ENCODE data around the gene TUBB4A. TPM values are rescaled to one million over a fixed set of nuclear protein-coding genes. Genes with fewer than 3 reads are reported as not detected.

Gene TUBB4A
- total and polyA plus RNA-seq, 9 donors: 0.88 to 47.1 (median 3.2) TPM; not detected in 2

DNA sequence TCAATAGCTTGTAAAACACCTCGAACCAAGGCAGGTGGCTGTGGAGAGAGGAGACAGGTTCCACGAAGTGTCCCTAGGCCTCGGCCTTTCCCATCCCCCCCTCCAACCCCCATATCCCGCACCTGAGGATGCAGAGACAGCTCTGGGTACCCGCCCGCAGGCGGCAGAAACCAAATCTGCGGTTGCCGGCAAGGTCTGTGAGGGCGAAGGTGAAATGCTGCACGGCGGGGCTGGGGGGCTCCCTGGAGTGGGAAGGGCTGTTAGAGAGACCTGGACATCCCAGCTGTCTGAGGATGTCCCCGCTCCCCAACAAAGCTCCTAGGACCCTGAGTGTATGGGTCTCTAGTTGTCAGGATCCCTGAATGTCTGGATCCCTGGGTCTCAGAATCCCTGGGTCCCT is 23.3 kb downstream of the TUBB4A start:
- intact Hi-C loops (cut with DNase I): no loop called here
- TF ChIP-seq EP300 (IDR thresholded peaks at IDR 0.05): no peak
- TF ChIP-seq, protein P1, sequence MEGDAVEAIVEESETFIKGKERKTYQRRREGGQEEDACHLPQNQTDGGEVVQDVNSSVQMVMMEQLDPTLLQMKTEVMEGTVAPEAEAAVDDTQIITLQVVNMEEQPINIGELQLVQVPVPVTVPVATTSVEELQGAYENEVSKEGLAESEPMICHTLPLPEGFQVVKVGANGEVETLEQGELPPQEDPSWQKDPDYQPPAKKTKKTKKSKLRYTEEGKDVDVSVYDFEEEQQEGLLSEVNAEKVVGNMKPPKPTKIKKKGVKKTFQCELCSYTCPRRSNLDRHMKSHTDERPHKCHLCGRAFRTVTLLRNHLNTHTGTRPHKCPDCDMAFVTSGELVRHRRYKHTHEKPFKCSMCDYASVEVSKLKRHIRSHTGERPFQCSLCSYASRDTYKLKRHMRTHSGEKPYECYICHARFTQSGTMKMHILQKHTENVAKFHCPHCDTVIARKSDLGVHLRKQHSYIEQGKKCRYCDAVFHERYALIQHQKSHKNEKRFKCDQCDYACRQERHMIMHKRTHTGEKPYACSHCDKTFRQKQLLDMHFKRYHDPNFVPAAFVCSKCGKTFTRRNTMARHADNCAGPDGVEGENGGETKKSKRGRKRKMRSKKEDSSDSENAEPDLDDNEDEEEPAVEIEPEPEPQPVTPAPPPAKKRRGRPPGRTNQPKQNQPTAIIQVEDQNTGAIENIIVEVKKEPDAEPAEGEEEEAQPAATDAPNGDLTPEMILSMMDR (IDR thresholded peaks at IDR 0.05): no peak
- H3K36me3 ChIP-seq: no peaks in the 10 kb centered on the region
- WGBS, 3 donors: 75 to 92% (median 83%) methylated on average over 13 of the region's 13 CpGs
- peaks cover 5% of the 10 kb centered on the region for H3K4me1 ChIP-seq (ENCODE audit: insufficient read depth)
- no peaks in the 10 kb centered on the region for H3K27me3 ChIP-seq
- no peak for DNase-seq
- H3K4me3 ChIP-seq: no peak overlapping the region
- no peaks in the 10 kb centered on the region for H3K9me3 ChIP-seq
- H3K27ac ChIP-seq: no peak overlapping the region

DNA sequence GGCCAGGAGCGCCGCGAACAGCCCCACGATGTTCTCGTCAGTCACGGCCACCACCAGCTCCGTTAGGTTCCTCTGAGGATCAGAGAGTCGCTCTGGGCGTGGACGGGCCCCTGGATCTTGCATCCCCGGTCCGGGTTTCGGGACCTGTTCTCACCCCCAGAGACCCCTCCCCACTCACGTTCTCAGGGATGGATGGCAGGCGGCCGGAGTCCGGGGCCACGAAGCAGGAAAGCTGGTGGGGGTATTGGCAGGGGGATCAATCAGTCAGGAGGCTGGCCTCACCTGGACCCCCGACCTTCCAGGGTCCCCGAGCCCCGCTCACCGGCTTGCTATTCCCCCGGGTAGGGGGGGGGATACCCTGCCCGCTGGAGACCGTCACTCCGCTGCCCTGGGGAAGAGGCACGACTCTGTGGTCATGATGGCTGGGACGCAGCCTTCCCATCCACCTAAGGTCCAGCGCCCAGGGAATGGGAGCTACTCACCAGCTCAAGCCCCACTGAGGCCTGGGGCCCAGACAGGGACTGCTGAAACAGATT is 25.1 kb downstream of the TUBB4A start:
- TF ChIP-seq EP300 (IDR thresholded peaks at IDR 0.05): no peak
- TF ChIP-seq, protein P1 (IDR thresholded peaks at IDR 0.05): no peak
- TF ChIP-seq POLR2A (IDR thresholded peaks at IDR 0.05): no peak
- H3K36me3 ChIP-seq: no peaks in the 10 kb centered on the region
- no peak overlapping the region for H3K4me3 ChIP-seq
- H3K9me3 ChIP-seq: no peaks in the 10 kb centered on the region
- no peak for DNase-seq
- no peak overlapping the region for H3K27ac ChIP-seq
- H3K4me1 ChIP-seq (ENCODE audit: insufficient read depth): peaks cover 5% of the 10 kb centered on the region
- WGBS, 3 donors: 12 to 19% (median 14%) methylated on average over 24 to 29 of the region's 29 CpGs
- intact Hi-C loops (cut with DNase I): no loop called here
- no peaks in the 10 kb centered on the region for H3K27me3 ChIP-seq

DNA sequence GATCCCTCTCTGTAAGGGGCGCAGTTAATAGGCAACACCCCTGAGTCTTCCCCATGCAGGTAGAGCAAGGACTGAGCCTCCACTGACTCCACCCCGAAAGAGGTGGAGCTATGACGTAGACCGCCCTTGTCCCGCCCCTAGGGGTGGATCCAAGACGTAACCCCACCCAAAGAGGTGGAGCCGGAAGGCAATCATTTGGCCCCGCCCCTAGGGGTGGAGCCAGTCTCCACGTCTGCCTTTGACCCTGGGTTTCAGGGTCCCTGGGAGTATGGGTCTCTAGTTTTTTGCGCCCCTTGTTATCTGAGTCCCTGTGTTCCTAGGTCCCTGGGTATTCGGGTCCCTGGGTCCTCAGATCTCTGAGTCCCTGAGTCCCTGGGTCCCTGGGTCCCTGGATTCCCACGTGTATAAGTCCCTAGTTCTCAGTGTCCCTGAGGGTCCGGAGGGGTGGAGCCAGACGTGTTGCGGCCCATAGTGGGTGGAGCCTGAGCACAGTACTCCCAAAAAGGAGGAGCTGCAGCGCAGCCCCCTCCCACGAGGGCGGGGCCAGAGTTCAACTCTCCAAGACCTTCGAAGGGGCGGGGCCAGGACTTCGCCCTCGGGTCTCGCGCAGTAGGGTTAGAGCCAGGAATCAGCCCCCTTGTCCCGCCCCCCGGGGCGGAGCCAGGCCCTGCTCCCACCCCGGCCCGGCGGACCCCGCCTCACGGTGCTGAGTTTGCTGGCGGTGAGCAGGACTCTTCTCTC is 25.8 kb downstream of the TUBB4A start:
- DNase-seq: peak; percentile 30 to 62 (median 46)
- intact Hi-C loops (cut with DNase I): no loop called here
- WGBS, 3 donors: 2 to 5% (median 3%) methylated on average over 18 to 33 of the region's 33 CpGs
- Histone ChIP-seq H3K4me1 (ENCODE audit: insufficient read depth) (peaks cover 5% of the 10 kb centered on the region), H3K9me3 (no peaks in the 10 kb centered on the region), H3K27ac (no peak overlapping the region), H3K27me3 (no peaks in the 10 kb centered on the region), H3K36me3 (no peaks in the 10 kb centered on the region), H3K4me3 (no peak overlapping the region)
- no peak for TF ChIP-seq POLR2A (IDR thresholded peaks at IDR 0.05)
- TF ChIP-seq, protein P1 (IDR thresholded peaks at IDR 0.05): no peak
- TF ChIP-seq EP300 (IDR thresholded peaks at IDR 0.05): no peak

DNA sequence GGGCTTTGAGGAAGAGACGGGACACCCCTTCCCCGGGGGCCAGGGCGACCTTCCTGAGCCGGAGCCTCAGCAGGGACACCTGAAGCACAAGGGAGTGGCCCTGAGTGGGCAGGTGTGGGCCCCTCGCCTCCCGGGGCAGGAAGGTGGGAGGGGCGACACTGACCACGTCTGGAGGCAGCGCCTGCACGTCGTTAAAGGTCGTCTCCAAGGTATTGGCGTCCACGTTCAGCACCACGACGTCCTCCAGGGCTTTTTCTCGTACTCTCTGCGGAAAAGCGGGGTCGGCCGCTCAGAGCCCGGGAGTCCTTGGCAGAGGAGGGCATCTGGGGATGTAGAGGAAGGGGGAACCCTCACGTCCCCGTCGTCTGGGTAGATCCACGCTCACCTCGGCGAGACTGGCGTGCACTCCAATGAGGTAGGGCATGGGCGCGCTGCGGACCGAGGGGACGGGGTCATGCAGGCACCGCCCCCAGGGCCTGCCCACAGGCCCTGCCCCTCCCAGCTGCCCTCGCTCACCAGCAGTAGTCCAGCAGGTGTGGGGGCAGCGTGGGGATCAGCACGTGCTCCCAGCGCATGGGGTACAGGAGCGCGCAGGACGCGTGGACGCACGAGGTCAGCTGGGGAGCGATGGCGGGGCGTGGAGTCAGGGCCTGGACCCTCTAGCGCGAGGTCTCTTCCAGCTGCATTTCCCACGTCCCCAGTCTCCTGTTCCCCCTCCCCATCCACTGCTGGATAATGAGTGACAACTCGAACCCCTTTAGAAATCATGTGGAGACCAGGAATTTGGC is 26.6 kb downstream of the TUBB4A start:
- Histone ChIP-seq H3K27me3 (no peaks in the 10 kb centered on the region), H3K36me3 (no peaks in the 10 kb centered on the region), H3K9me3 (no peaks in the 10 kb centered on the region), H3K27ac (no peak overlapping the region), H3K4me1 (ENCODE audit: insufficient read depth) (peaks cover 5% of the 10 kb centered on the region), H3K4me3 (no peak overlapping the region)
- no peak for DNase-seq
- 2 to 8% (median 3%) methylated on average over 40 to 52 of the region's 52 CpGs for WGBS, 3 donors
- intact Hi-C loops (cut with DNase I): no loop called here
- TF ChIP-seq POLR2A (IDR thresholded peaks at IDR 0.05) (no peak), EP300 (IDR thresholded peaks at IDR 0.05) (no peak)
- TF ChIP-seq, protein P1 (IDR thresholded peaks at IDR 0.05): no peak
